HG03354 (cell line): Measurements from ENCODE around the gene APC.

Experiments
- ATAC-seq: cut with Tn5 transposase; IDR thresholded peaks from one replicate; pipeline ENCODE4 v1.9.1; 2021; ENCODE audit warnings: mild to moderate bottlenecking; ENCODE audit not compliant: unreplicated experiment, poor library complexity, severe bottlenecking

Gene APC

DNA sequence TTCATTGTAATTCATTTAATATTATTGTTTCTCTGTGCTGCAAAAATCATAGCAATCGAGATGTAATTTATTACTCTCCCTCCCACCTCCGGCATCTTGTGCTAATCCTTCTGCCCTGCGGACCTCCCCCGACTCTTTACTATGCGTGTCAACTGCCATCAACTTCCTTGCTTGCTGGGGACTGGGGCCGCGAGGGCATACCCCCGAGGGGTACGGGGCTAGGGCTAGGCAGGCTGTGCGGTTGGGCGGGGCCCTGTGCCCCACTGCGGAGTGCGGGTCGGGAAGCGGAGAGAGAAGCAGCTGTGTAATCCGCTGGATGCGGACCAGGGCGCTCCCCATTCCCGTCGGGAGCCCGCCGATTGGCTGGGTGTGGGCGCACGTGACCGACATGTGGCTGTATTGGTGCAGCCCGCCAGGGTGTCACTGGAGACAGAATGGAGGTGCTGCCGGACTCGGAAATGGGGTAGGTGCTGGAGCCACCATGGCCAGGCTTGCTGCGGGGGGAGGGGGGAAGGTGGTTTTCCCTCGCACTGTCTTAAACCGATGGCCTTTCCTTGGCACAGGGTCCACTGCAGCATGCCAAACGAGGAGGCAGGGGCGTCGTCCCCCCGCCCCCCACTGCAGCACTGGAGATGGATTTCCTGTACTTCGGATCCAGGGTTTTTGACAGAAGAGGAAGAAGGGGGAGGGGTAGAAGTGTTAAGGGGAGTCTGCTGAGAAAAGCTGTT, at the start of gene APC:
Gene APC (plus strand): TSS at position 423 of the 728 bp plus-strand sequence. CDS start 17,006 bp downstream, outside the sequence.
- ATAC-seq, result peak; percentile 99

DNA sequence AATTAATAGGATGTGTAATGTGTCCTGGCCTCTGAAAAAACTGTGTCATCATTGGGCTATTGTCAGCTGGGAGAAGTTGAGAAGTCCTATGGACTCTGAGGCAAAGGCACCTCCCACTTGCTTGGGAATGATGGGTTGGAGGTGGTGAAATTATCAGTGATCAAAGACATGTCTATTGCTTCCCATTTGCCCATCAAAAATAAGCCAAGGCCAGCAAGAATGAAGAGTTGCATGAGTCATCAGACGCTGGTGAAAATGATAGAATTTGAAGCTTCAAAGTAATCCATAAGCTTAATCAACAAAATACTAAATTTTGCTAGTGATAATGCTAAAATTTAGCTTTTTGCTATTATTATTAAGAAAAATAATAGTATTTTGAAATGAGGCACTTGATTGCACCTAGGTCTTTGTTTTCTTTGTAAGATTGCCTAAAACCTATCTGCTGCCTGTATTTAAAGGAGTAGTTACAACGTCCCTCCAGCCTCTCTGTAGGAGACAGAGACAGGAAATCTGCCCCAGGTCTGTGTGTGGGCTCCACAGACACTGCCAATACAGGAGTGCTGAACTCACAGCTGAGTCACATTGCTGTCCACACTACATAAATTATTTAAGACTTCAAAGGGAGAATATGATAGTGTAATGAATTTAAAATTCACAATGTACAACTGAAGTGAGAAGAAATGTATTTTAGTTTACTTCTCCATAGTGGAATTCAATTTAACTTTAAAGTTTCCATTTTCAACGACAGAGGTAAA, 48.4 kb upstream of the APC start:
- no peak for ATAC-seq

GRCh38 chr5:112690605-112691338, 46.9 kb upstream of the APC start:
- ATAC-seq, result no peak

DNA sequence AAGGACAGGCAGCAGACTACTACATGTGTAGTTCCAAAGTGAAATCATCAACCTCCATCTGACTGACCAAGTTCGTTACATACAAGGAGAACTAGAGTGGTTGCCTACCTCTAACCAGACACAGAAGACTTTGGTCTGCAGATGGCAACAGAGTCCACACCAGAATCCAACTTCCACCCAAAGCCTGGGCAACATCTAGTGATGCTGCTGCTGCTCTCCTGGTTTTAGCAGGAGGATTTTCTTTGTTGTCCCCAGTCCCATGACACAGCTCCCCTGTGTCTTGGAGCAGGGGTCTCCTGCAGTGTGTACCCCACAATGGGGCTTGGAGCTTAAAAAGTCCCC, 46.4 kb upstream of the APC start:
- ATAC-seq, result no peak

DNA sequence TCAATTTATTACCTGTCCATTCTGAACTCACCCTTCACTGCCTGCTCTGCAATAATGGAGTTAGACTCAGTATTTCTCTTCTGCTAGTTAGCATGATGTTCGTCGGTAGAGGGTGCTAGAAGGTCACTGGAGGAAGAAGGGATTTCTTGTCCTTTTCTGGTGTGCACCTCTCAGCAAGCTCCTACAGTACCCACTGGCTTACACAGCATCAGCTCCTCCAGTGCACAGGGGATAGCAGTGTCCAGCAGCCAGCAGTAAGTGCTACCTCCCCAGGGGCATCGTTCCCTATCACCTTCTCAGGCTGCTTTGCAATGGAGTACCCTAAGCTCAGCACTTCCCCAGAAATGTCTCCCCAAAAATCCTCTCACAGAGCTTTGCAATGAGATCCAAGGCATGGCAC, 45.9 kb upstream of the APC start:
- no peak for ATAC-seq

- no peak for ATAC-seq
These were observed 45.2 kb upstream of the APC start for GRCh38 chr5:112692472-112692871.

- ATAC-seq, result no peak
These were observed 44.4 kb upstream of the APC start for GRCh38 chr5:112693301-112693700.

DNA sequence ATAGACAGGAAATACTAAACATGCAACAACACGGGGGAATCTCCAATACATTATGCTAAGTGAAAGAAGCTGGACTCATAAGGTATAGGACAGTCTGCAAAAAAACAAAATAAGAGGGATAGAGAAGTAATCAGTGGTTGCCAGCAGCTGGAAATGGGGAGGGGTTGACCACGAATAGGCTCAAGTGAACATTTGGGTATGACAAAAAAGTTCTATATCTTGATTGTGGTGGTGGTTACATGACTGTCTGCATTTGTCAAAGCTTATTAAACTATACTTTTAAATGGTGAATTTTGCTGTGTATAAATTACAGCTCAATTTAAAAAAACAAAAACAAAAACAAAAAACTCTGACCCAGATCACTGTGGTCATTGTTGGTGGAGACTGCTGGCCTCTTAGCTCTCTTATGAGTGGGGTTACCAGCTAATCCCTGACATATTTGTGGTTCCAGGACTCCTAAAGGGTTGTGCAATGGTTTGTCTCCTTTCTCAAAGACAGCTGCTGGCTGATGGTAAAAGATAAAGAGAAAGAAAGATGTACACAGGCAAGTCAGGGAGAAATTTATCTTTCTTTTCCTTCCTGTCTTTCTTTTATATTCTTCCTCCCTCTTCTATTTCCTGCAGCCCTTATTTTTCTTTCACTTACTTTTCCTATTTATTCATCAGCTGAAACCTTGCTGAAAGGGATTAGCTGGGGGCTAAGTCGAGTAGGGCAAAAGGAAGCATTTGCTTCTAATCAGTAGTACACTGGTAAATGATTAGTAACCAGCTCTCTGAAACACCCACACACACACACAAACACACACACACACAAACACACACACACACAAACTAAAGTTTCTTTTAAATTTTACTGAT, 42.6 kb upstream of the APC start:
- no peak for ATAC-seq

- ATAC-seq, result no peak
These were observed 40.9 kb upstream of the APC start for GRCh38 chr5:112696786-112697185.

DNA sequence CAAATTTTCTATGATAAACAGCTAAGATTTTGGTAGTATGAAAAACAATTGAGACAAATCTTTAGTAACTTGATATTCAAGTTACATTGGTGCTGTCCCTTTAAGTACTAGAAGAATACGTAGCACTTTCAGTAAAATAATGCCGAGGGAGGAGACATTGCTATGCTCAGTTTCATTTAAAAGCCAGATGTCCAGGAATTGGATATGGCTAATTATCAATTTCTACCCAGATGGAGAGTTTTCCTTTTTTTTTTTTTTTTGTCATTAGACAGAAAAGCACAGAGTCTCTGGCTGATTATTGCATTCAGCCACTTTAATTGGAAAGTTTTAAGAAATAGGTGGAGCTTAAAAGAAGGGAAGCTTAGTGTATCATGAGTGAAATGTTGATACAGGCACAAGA, 40.4 kb upstream of the APC start:
- ATAC-seq, result no peak

DNA sequence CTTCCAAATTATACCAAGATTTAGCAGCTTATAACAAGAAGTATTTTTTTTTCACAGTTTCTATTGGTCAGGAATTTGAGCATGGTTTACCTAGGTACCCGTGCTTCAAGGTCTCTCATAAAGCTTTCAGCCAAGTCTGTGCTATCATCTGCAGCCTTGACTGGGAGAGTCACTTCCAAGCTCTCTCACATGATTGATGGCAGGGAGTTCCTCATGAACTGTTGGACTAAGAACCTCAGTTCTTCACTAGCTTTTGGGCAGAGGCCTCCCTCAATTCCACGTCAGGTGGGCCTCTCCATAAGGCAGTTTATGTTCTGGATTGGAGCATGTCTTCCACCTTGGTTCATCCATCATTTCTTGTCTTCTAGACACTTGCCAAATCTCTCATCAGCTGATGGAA, 39.9 kb upstream of the APC start:
- ATAC-seq, result no peak

GRCh38 chr5:112703866-112704820, 33.5 kb upstream of the APC start:
- no peak for ATAC-seq

DNA sequence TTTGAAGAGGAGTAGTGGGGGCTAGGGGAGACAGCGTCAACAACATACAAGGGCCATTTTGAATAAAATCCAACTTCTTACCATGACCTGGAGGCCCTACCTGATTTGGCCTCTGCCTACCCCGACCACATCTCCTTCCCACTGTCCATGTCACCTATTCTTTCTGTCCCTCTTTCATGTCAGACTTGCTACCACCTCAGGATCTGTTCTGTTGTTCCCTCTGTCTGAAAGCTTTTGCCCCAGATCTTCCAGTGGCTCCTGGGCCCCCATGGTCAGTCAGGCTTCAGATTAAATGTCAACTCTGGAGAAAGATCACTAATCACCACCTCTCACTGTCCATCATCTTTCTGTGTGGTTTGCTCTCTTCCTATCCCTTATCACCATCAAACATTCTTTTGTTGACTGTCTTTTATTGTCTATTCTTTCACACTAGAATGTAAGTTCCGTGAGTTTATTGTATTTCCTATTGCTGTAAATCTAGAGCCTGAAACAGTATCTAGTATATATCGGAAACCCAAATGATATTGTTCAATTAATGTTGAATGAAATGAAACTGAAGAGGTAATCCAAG, 31.2 kb upstream of the APC start:
- no peak for ATAC-seq

GRCh38 chr5:112707187-112708102, 30.2 kb upstream of the APC start:
- ATAC-seq, result peak; percentile 95

DNA sequence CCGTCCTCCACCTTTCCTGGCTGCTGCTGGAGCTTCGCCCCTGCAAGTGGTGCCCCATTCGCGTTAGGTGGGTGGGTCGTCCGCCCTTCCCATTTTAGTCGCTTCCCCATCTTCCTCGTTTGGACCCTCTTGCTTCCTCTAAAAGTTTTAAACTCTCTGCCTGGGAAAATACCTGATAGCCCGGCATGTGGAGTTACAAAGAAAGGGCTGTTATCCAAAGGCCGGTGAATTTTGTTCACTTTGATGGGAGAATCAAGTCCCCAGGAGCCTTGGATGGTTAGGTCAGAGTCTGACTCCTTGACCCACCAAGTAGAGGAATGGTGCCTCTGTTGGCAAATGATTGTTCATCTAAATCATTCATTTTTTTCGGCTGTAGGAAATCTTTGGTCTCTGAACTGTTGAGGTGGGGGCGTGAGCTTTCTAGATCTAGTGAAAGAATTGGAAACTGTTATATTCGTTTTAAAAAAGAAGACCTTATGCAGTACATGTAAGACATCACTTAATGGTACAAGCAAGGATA, 29.5 kb upstream of the APC start:
- ATAC-seq, result no peak

DNA sequence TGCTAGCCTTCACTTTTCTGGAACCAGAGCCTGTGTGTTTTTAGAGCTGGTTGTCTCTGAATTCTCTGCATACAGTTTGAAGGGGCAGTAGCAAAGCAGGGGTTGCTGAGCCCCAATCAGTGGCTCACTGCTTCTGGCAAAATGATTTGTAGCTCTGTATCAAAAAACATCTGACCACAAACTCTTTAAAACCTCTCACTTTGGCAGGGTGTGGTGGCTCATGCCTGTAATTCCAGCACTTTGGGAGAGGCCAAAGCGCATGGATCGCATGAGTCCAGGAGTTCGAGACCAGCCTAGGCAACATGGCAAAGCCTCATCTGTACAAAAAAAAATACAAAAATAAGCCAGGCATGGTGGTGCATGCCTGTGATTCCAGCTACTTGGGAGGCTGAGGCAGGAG, 28.3 kb upstream of the APC start:
- ATAC-seq, result no peak

DNA sequence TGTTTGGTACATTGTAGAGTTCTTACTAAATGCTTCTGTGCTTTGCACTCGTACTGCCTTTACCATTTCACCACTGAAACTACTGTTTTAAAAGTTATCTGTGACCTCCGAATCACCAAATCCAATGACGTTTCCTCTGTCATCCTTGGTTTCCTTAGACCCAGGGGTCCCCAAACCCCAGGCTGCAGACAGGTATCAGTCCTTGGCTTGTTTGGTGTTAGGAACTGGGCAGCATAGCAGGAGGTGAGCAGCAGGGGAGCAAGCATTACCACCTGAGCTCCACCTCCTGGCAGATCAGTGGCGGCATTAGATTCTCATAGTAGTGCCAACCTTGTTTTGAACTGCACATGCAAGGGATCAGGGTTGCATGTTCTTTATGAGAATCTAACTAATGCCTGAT, 26.8 kb upstream of the APC start:
- ATAC-seq, result no peak
